GM18951 (cell line): ENCODE data around the gene DDX59.
A peak's percentile ranks its signal among the peaks of the same experiment; 100 is the strongest.

Experiments used
- POLR2A ChIP-seq: IDR thresholded peaks from 4 replicates; pipeline ENCODE4 v1.6.1; 2011; ENCODE audit warnings: mild to moderate bottlenecking; ENCODE audit not compliant: insufficient read length, insufficient read depth; ENCODE audit errors: extremely low read depth
- in situ Hi-C: fragments of 300-500 bp; cut with MboI; formaldehyde crosslinking; loops from one replicate; pipeline ENCODE4 v1.12.0; 2022; ENCODE audit warnings: low sequenced_read_pairs, mixed read lengths, inconsistent platforms; ENCODE audit not compliant: unreplicated experiment

The DDX59 gene

DNA sequence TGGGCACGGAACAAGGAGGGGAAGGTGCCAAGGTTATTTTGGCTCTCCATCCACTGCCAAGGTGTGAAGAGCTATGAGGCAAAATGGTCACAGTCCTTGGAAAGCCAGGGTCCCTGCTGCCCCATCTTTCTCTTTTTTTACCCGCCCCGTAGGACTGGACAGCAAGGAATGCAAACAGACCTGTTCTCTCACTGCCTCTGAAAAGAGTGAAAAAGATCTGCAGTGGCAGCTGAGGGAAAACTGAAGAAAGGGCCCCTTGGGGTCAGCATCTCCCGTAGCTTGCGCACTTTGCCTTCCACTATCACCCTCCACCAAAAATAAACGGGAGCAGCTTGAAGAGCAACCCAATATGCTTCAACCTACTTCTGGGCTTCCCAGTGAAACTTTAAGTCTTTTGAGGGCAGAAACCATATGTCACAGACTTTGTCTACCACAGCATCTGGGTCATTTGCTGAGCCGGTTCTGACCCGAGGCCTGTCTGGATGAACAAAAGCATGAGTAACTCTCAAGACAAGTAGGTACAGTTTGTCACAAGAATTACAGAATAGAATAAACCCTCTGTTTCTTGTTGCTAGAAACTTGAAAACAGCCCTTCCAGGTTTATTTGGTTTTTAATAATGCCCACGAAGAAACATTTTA, 39.7 kb downstream of the DDX59 start:
- in situ Hi-C loops, result loop anchor here (25.0 kb wide), 1 partner anchor 182 kb away; no protein-coding TSS in a partner anchor
- TF ChIP-seq POLR2A, result no peak

DNA sequence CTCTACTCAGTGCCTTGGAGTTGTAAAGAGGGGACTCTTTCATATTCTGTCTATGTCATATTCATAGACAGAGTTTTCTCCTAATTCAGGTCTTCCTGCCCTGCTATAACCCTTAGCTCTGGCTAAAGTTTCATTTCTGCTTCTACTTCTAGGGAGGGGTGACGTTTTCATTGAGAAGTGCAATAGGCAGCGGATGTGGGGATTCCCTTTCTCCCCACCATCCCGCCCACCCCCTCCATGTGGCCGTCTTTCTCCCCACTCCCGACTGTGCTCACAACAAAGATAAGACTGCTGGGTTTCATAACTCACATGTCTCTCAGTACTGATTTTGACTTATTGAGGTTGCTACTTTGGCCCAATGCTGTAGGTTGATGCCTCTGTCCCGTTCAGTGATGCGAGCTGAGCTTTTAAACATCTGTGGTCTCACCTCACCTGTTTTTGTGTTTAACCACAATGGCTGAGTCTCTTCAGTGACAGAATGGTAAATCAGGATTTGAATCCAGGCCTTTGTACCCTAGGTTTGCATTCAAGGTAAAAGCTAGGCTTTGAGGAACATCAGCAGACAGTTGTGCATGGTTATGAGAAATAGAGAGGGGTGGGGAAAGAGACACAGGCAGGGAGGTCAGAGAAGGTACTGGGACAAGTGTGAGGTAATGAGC, 41.4 kb downstream of the DDX59 start:
- in situ Hi-C loops, result loop anchor here (25.0 kb wide), 1 partner anchor 184 kb away; no protein-coding TSS in a partner anchor
- TF ChIP-seq POLR2A, result no peak

DNA sequence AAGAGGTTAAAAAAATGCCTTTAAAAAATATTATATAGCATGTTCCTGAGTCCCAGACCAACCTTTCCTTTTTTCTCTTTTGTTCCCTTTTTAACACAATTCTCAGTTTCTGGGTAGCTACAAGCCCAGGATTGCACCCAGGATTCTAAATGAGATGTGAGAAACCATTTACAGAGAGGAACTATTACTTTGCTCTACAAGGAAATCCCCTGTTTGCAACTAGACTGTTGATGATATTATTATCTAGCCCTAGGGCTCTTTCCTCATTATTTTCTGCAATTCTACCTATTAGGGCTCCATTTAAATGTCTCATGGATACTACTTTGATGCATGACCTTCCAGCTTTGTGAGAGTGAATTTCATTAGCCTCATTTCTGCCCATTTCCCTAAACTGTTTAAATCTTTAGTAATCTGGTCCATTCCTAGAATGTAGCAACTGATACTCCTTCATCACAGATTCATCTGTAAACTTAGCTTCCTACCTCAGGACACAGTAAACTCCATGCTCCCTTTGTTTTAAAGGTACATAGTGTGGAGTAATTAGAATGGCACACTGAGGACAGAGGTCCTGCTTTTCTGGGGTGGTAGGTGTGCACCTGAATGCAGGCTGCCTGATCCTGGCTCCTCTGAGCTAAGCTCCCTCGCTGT, 42.0 kb downstream of the DDX59 start:
- no peak for TF ChIP-seq POLR2A
- in situ Hi-C loops, result loop anchor here (25.0 kb wide), 1 partner anchor 185 kb away; no protein-coding TSS in a partner anchor

DNA sequence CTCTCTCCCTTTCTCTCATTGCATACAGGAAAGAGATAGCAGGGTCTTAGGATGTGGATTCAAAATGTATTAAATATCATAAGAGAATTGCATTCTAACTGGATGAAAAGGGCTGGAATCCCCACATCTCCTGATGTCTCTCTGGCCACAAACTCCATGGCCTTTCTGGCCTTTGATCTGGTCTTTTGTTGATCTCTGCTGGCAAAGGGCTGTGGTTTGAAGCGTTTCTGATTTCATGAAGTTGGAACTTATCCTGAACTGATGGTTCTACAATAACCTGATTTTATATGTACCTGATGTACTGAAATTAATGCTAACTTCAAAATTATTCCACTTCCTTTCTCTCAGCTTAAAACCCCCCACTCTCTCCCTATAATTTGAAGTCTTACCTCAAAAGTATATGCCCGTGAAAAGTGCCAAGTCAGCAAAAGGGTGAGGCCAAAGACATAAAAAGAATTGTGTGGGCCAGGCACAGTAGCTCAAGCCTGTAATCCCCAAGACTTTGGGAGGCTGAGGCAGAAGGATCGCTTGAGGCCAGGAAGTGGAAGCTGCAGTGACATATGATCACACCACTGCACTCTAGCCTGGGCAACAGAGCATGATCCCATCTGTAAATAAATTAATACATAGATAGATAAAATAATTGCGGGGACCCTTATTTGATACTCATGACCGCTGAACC, 42.7 kb downstream of the DDX59 start:
- in situ Hi-C loops, result loop anchor here (25.0 kb wide), 1 partner anchor 185 kb away; no protein-coding TSS in a partner anchor
- TF ChIP-seq POLR2A, result no peak

DNA sequence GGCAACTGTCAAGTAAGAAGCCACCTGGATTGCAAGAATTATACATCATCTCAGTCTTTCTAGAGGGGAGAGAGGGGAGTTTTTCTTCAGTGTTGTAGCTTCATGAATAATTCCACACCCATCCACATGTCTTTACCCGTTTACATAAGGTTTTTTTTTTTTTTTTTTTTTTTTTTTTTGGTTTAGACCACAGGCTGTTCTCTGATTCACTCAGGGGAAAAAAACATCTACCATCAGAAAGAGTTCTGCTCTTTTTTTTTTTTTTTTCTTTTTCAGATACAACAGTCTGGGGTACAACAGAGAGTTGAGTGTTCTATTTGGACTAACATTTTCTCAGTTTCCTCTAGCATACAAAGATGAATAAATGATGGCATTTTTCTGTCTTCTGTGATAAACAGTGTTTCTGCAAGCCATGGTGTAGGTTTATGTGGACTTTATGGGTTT, 44.3 kb downstream of the DDX59 start:
- TF ChIP-seq POLR2A, result no peak
- in situ Hi-C loops, result loop anchor here (25.0 kb wide), 1 partner anchor 187 kb away; no protein-coding TSS in a partner anchor

DNA sequence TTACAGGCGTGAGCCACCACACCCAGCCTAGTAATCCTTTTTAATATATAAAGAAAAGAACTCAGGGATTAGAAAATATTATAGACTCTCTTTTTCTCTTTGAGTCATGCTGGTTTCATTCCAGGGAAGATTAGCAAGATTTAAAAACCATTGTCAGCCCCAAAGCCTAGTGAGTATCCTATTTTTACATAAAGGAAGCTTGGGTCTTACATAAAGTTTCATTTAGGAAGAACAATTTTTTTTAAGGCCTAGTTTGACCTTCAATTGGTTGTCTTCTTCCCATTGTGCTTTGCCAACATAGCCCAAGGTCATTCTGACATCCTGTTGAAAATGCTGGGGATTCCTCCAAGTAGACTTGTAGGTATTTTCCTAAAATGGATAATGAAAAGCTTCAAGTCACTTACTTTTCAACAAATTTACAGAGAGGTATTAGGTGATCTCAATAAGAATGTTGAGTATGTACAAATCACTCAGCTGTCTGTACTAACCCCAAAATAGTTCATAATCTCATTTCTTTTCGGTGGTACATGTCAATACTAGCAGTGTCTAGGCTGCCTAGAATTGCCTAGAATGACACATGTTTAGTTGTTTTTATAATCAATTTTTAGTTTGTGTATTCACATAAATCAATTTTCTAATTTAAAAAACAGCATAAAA, 44.9 kb downstream of the DDX59 start:
- in situ Hi-C loops, result loop anchor here (25.0 kb wide), 1 partner anchor 187 kb away; no protein-coding TSS in a partner anchor
- no peak for TF ChIP-seq POLR2A

DNA sequence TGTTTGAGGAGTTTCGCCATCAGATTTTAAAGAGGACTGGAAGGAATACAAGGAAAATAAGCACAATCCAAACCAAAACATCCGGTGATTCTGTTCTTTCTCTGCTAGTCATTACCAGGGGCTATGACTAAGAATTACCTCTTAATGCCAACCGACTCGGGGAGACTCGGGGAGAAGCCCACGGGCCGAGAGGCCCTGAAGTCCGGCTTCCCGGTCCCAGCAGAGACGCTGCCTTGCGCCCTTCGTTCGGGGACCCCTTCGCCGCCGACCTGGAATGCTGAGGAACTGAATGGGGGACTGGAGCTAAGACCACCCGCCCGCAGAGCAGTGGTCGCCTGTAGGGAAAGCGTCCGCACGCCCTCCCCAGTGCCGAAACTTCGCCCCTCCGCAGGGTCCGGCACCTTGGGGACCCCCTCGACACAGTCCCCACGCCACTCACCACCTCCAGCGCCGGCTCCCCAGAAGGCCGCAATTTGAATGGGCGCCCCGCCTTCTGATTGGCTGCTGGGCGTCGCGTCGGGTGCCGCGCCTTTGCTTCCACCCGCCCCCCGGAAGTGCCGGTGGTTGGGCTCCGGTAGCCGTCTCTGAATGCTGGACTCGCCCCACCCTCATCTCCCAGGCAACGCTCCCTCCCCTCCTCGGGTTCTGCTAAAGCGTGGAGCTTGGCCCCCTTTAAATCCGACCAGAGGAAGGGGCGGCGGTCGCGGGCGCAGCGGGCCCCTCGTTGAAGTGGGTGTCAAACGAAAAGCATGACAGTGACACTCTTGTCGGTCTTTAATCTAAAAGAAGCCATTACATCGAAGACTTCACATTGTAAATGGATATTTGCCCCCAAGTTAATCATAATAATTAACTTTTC, 49.2 kb downstream of the DDX59 start, which contains the start of gene KIF14:
KIF14 (minus strand) TSS at position 479 of the 859 bp plus-strand sequence. CDS start 2,028 bp downstream, outside the sequence.
- peak; percentile 74 for TF ChIP-seq POLR2A
- in situ Hi-C loops, result no loop called here

DNA sequence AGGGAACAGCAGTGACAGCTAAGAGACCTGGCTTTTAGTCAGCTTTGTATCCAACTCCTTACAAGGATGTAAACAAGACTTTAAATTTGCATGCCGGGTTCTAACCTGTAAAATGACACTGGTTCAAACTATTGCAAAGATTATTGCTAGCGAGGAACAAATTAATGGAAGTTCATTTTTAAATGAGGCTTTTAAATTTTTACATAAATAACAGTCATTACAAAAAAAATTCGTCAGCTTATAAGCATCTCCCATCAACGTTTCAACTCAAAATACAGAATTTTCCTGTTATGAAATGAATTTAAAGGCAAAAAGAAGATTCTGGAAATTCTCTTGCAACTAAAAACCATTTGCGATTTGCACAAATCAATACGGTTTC, 49.8 kb downstream of the DDX59 start:
- TF ChIP-seq POLR2A, result no peak
- in situ Hi-C loops, result no loop called here

DNA sequence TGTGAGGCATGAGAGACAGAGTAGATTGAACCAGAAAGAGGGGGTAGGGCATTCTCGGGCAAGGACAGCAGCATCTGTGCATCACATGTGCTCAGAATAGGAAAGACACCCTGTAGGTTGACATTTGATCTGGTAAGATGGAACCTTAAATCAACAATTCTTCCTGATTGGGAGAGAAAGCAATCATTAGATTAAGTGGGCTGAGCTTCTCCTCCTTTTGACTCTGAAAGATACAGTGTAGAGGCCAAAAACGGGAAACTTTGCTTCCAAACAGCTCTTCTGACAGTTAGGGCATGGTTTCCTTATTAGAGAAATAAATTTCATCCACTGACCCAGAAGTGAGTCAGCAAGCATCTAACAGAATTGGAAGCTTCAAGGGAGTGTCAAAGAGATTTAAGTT, 58.9 kb downstream of the DDX59 start:
- in situ Hi-C loops, result no loop called here
- no peak for TF ChIP-seq POLR2A

DNA sequence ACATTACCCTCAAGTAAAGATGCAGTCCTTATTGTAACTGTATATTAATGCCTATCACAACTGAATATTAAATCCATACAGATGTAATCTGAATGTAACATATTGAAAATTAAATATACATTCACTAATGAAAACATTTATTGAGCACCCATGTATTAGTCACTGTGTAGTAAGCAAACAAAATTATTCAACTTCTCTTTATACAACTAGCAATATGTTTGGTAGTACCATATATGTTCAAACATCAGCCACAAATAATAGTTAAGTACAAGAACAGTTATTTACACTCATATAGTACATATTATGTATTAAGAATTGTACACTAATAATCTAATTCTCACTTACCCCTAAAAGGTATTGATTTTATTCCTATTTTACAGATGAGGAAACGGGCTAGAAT, 67.1 kb downstream of the DDX59 start:
- in situ Hi-C loops, result no loop called here

More for the DNA sequence above, 67.1 kb downstream of the DDX59 start:
- no peak for TF ChIP-seq POLR2A
